ENCODE results near the gene NPR1. TPM values are rescaled to one million over a fixed set of nuclear protein-coding genes. Genes with fewer than 3 reads are reported as not detected.
A peak's percentile ranks its signal among the peaks of the same experiment; 100 is the strongest.
"Not testable (repeated sequence)": the region's sequence is repeated elsewhere in the genome, so short reads cannot be mapped to it uniquely, and the experiment has no call there.

NPR1 gene
- total RNA-seq (ENCODE audit: insufficient read depth, low replicate concordance), result 3.1 TPM

- peak; percentile 54 for DNase-seq (ENCODE audit: low spot score)
Observed at GRCh38 chr1:153678519-153679336, at the start of gene NPR1. NPR1 (plus strand) TSS chr1:153678688; CDS start chr1:153679109, 421 bp downstream.

GRCh38 chr1:153629343-153629665 is 49.2 kb upstream of the NPR1 start:
- DNase-seq (ENCODE audit: low spot score), result no peak

- peak; percentile 51 for DNase-seq (ENCODE audit: low spot score)
Observed at GRCh38 chr1:153629971-153630370, 48.5 kb upstream of the NPR1 start.

GRCh38 chr1:153630384-153630783 is 48.1 kb upstream of the NPR1 start:
- no peak for DNase-seq (ENCODE audit: low spot score)

GRCh38 chr1:153631047-153632022 is 47.2 kb upstream of the NPR1 start:
- DNase-seq (ENCODE audit: low spot score), result no peak

GRCh38 chr1:153633161-153633753 is 45.2 kb upstream of the NPR1 start:
- no peak for DNase-seq (ENCODE audit: low spot score)

- DNase-seq (ENCODE audit: low spot score), result peak; percentile 99
Observed at GRCh38 chr1:153633754-153634665, 44.5 kb upstream of the NPR1 start, which contains the start of gene CHTOP. CHTOP (plus strand) TSS chr1:153634066; CDS start chr1:153636589, 2,523 bp downstream.

GRCh38 chr1:153635872-153636271 is 42.6 kb upstream of the NPR1 start:
- no peak for DNase-seq (ENCODE audit: low spot score)

- no peak for DNase-seq (ENCODE audit: low spot score)
Observed at GRCh38 chr1:153636312-153636711, 42.2 kb upstream of the NPR1 start.

GRCh38 chr1:153638261-153638660 is 40.2 kb upstream of the NPR1 start:
- DNase-seq (ENCODE audit: low spot score), result no peak

- DNase-seq (ENCODE audit: low spot score), result no peak
Observed at GRCh38 chr1:153639280-153639679, 39.2 kb upstream of the NPR1 start.

- DNase-seq (ENCODE audit: low spot score), result not testable (repeated sequence)
Observed at GRCh38 chr1:153640213-153640612, 38.3 kb upstream of the NPR1 start.

- no peak for DNase-seq (ENCODE audit: low spot score)
Observed at GRCh38 chr1:153640861-153641260, 37.6 kb upstream of the NPR1 start.

GRCh38 chr1:153642161-153642560 is 36.3 kb upstream of the NPR1 start:
- no peak for DNase-seq (ENCODE audit: low spot score)

GRCh38 chr1:153643100-153643499 is 35.4 kb upstream of the NPR1 start:
- no peak for DNase-seq (ENCODE audit: low spot score)

- no peak for DNase-seq (ENCODE audit: low spot score)
Observed at GRCh38 chr1:153643816-153644215, 34.7 kb upstream of the NPR1 start.

- peak; percentile 22 for DNase-seq (ENCODE audit: low spot score)
Observed at GRCh38 chr1:153646672-153647345, 31.7 kb upstream of the NPR1 start.

- no peak for DNase-seq (ENCODE audit: low spot score)
Observed at GRCh38 chr1:153647346-153647714, 31.2 kb upstream of the NPR1 start.

GRCh38 chr1:153648000-153648643 is 30.4 kb upstream of the NPR1 start:
- no peak for DNase-seq (ENCODE audit: low spot score)
